Measurements from ENCODE around the gene UFD1. TPM values are rescaled to one million over a fixed set of nuclear protein-coding genes. Genes with fewer than 3 reads are reported as not detected.

The UFD1 gene
- total and polyA plus RNA-seq, 12 donors: 31.5 to 79.4 (median 43.5) TPM

- TF ChIP-seq CTCF (IDR thresholded peaks at IDR 0.05): no peak
- WGBS, 2 donors: 90 to 92% methylated on average over 11 of the region's 11 CpGs
- Histone ChIP-seq H3K36me3 (peaks cover 10 to 97% (median 68%) of the 10 kb centered on the region in 9 donors), H3K27ac (no peak overlapping the region), H3K9me3 (no peaks in the 10 kb centered on the region), H3K27me3 (no peaks in the 10 kb centered on the region), H3K4me3 (no peak overlapping the region), H3K4me1 (peaks cover 0 to 23% (median 8%) of the 10 kb centered on the region in 9 donors)
- ATAC-seq (no peak), DNase-seq (no peak)
- intact Hi-C loops (cut with DNase I): loop anchor here in 3 of 10 donors (10.0 kb wide), 5 partner anchors 57 to 327 kb away; partner anchors contain the start of genes CLTCL1 (in 1 of the 3) and ESS2 (in 1 of the 3)
Observed at GRCh38 chr22:19471572-19471971, 7.4 kb downstream of the UFD1 start.

DNA sequence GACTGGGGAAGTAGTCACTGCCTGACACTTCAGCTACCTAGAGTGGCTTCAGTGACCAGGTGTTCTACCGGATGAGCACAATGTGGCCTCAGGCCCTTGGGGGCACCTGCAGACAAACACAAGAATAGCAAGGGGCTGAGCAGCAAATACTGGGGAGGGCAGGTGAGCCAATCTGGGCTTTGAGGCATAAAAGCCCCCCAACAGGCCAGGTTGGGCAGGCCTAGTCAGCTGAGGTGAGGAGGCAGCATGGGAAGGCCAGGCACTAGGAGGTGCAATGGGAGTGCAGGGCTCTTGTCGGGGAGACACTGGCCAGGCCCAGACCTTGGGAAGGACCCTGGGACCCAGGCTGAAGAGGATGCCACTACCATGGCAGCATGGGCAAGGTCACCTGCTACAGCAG lies 9.0 kb downstream of the UFD1 start:
- H3K27ac ChIP-seq: no peak overlapping the region
- 95 to 99% methylated on average over 2 of the region's 2 CpGs for WGBS, 2 donors
- no peaks in the 10 kb centered on the region for H3K27me3 ChIP-seq
- no peak for ATAC-seq
- no peak for TF ChIP-seq CTCF (IDR thresholded peaks at IDR 0.05)
- DNase-seq: no peak
- intact Hi-C loops (cut with DNase I): loop anchor here in 3 of 10 donors (10.0 kb wide), 5 partner anchors 55 to 325 kb away; partner anchors contain the start of genes CLTCL1 (in 1 of the 3) and ESS2 (in 1 of the 3)
- peaks cover 0 to 7% (median 0%) of the 10 kb centered on the region in 9 donors for H3K4me1 ChIP-seq
- H3K4me3 ChIP-seq: no peak overlapping the region
- no peaks in the 10 kb centered on the region for H3K9me3 ChIP-seq
- peaks cover 10 to 100% (median 83%) of the 10 kb centered on the region in 9 donors for H3K36me3 ChIP-seq

DNA sequence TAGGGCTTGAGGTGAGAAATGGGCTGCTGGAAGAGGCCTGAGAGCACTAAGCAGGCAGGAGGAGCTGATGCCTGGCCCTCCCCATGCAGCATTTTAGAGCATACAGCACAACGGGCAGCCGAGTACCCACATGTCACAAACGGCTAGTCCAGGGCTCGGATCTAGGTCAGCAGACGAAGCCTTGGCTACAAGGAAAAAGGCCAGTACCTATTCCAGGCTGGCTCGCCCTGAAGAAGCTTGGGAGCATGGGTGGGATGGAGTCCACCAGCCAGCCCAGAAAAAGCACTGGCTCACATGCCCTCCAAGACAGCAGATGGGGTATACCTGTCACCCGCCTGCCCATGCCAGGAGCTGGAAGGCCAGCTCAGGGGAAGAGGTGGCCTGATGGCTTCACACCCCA lies 9.6 kb downstream of the UFD1 start:
- 94 to 99% methylated on average over 7 of the region's 7 CpGs for WGBS, 2 donors

GRCh38 chr22:19467912-19468311 lies 11.1 kb downstream of the UFD1 start:
- H3K27ac ChIP-seq: no peak overlapping the region
- H3K4me1 ChIP-seq: no peaks in the 10 kb centered on the region
- no peak for TF ChIP-seq CTCF (IDR thresholded peaks at IDR 0.05)
- WGBS, 2 donors: 93 to 95% methylated on average over 6 of the region's 6 CpGs
- H3K36me3 ChIP-seq: peaks cover 10 to 100% (median 78%) of the 10 kb centered on the region in 9 donors
- DNase-seq (no peak), ATAC-seq (no peak)
- H3K4me3 ChIP-seq: no peak overlapping the region
- no peaks in the 10 kb centered on the region for H3K27me3 ChIP-seq
- no peaks in the 10 kb centered on the region for H3K9me3 ChIP-seq
- intact Hi-C loops (cut with DNase I): loop anchor here in 1 of 10 donors (10.0 kb wide), 1 partner anchor 83 kb away; no protein-coding TSS in a partner anchor

More for the DNA sequence above, 9.6 kb downstream of the UFD1 start:
- Histone ChIP-seq H3K27ac (no peak overlapping the region), H3K9me3 (no peaks in the 10 kb centered on the region), H3K4me3 (no peak overlapping the region), H3K36me3 (peaks cover 10 to 100% (median 86%) of the 10 kb centered on the region in 9 donors), H3K27me3 (no peaks in the 10 kb centered on the region), H3K4me1 (peaks cover 0 to 1% (median 0%) of the 10 kb centered on the region in 9 donors)
- TF ChIP-seq CTCF (IDR thresholded peaks at IDR 0.05): no peak
- intact Hi-C loops (cut with DNase I): loop anchor here in 1 of 10 donors (10.0 kb wide), 1 partner anchor 85 kb away; no protein-coding TSS in a partner anchor
- no peak for DNase-seq
- ATAC-seq: no peak

Data from heart right ventricle (tissue), 16 donors.